ENCODE data around the gene STXBP6.

DNA sequence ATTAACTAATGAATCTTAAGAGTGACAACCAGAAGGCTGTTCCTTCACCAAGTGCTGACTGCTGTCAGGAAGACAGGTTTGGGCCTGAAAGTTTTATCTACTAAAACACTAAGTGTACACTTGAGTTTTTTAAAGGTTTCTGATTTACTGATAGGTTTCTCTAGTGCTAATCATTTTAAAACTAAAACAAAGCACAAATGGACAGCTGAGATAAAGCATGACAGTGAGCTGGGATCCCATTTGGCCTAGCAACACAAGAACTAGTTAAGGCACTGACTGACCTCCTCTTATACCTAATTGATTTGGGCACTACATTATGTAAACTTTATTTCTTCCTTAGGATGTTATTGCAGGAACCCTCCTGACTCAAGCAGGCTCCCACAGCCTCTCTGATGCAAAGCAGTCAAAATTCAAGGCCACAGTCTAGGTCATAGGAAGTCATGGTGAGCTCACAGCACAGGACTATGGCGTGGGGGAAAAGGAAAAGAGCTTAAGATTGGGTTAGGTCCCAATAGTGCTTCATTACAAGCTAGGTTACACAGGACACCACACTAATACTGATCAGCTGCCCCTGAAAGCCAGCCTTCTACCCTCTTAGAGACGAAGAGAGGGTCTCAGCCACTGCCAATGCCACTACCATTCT, 3.5 kb downstream of the STXBP6 start:
- TF ChIP-seq, protein P1, sequence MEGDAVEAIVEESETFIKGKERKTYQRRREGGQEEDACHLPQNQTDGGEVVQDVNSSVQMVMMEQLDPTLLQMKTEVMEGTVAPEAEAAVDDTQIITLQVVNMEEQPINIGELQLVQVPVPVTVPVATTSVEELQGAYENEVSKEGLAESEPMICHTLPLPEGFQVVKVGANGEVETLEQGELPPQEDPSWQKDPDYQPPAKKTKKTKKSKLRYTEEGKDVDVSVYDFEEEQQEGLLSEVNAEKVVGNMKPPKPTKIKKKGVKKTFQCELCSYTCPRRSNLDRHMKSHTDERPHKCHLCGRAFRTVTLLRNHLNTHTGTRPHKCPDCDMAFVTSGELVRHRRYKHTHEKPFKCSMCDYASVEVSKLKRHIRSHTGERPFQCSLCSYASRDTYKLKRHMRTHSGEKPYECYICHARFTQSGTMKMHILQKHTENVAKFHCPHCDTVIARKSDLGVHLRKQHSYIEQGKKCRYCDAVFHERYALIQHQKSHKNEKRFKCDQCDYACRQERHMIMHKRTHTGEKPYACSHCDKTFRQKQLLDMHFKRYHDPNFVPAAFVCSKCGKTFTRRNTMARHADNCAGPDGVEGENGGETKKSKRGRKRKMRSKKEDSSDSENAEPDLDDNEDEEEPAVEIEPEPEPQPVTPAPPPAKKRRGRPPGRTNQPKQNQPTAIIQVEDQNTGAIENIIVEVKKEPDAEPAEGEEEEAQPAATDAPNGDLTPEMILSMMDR (IDR thresholded peaks at IDR 0.05; ENCODE audit: low read depth, low read length): no peak
- no peak for TF ChIP-seq POLR2A (IDR thresholded peaks at IDR 0.05; ENCODE audit: extremely low read depth, insufficient read length)

Data from NB4 (cell line).